Nucleus accumbens (tissue), 56 donors: Measurements from ENCODE around the gene MYH14.

Source experiments
- DNase-seq, 56 donors: peaks; one replicate each; lab custom pipeline; 2025; lab: John Stamatoyannopoulos, UW

The MYH14 gene

GRCh38 chr19:50192463-50193211, 10.8 kb upstream of the MYH14 start:
- no peak for DNase-seq

DNA sequence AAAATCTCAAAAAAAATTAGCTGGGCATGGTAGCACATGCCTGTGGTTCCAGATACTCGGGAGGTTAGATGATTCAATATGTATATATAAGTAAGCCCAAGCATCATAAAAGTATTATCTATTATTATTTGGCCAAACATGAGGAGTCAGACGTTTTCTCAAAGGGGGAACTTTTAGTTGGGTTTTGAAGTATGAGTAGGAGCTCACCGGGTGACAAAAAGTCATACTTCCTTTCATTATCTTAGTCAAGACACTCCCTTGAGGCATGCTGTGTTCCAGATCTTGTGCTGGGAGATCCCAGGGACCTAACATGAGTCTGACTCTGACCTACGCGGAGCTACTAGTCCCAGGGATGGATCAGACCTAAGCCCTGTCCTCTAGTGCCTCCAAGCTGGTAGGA, 8.2 kb upstream of the MYH14 start:
- DNase-seq: no peak

DNA sequence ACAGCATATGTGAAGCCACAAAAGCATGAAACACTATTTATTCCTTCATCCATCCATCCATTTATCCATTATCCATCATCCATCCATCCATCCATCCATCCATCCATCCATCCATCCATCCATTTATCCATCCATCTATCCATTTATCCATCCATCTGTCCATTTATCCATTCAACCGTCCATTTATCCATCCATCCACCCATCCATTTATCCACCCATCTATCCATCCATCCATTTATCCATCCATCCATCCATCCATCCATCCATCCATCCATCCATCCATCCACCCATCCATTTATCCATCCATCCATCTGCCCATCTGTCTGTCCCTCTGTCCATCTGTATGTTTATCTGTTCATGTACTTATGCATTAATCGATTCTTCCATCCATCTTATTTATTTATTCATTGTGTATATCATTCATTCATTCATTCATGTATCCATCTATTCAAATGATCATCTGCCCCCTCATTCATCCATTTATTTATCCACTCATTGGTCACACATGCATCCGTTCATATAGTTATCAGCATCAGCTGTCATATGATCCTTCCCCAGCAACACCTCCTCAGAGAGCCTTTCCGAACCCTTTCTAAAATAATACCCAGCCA, 7.0 kb upstream of the MYH14 start:
- DNase-seq: no peak

DNA sequence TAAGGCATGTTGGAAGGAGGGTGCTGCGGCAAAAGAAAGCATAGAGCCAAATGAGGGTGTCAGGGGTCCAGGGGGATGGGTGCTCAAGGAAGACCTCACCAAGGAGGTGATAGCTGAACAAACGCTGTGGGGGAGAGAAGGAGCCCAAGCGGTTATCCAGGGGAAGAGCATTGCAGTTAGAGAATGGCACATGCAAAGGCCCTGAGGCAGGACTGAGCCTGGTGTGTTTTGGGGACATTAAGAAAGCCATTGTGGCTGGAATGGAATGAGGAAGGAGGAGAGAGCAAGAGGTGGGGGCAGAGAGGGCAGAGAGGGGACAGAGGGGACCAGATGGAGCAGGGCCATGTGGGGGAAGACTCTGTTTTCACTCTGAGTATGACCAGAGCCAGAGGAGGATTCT, 6.1 kb upstream of the MYH14 start:
- no peak for DNase-seq

DNA sequence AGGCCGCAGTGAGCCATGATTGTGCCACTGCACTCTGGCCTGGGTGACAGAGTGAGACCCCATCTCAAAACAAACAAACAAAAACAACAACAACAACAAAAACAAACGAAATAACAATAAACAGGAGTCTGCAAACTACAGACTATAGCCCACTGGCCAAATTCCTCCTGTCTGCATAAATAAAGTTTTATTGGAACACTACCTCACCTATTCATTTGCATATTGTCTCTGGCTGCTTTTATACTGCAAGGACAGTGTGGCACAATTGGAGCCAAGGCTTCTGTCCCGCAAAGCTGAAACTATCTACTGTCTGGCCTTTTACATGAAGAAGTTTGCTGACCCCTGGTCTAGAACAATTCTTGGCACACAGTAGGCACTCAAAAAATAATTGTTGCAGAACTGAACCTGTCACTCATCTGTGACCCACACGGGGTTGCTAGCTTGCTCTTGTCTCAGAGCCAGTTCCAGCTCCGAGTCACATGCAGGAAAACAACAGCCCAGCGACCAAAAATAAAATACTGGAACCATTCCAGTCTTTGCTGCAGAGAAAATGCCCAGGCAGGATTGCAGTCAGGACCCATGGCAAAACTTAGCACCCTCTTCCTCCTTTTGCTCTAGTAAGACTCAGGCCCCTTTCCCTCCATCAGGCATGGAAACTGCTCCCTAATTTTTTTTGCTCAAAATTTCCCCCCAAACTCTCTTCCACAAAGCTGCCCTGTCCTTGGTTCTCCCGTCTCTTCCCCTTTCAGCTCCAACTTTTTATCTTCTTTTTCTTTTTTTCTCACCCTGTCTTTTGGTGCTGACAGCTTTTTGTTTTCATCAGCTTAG, 4.8 kb upstream of the MYH14 start:
- DNase-seq: peak in 9 of 56 donors; percentile 3 to 47 (median 10)

- DNase-seq: peak in 2 of 56 donors; percentile 5 to 9
Measured at GRCh38 chr19:50199259-50199555, 4.2 kb upstream of the MYH14 start.

- peak in 9 of 56 donors; percentile 7 to 24 (median 16) for DNase-seq
Measured at GRCh38 chr19:50202386-50202785, 1.0 kb upstream of the MYH14 start.

DNA sequence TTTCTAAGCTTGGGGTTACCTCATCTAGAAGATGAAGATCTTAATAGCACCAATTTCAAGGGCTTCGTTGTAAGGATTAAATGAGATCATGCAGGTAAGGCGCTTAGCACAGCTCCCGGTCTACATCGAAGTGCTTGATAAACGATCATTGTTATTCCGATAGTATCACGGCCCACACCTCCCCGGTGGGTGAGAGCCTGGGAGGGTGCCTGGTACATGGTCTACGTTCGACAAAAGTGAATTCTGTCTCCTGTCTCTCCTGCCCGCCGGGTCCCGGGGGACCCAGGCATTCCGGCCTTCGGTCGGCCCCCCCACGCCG, 501 bp upstream of the MYH14 start:
- DNase-seq: no peak

DNA sequence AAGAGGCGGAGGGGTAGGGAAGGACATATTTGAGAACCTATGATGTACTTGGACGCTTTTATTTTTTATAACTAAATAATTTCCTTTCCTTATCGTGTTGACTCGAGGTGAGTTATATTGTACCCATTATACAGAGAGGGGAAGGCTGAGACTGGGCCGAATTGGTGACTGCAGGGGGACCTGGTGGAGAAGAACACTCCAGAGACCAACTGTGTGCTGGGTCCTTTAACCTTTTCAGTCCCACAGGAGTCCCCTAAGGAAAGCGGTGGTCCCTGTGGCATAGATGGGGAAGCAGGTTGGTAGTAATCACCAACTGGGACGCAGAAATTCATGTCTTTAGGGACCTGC, 633 bp downstream of the MYH14 start:
- no peak for DNase-seq

GRCh38 chr19:50204811-50205675, 1.6 kb downstream of the MYH14 start:
- peak in 19 of 56 donors; percentile 6 to 74 (median 20) for DNase-seq

- no peak for DNase-seq
Measured at GRCh38 chr19:50205681-50206138, 2.3 kb downstream of the MYH14 start.

DNA sequence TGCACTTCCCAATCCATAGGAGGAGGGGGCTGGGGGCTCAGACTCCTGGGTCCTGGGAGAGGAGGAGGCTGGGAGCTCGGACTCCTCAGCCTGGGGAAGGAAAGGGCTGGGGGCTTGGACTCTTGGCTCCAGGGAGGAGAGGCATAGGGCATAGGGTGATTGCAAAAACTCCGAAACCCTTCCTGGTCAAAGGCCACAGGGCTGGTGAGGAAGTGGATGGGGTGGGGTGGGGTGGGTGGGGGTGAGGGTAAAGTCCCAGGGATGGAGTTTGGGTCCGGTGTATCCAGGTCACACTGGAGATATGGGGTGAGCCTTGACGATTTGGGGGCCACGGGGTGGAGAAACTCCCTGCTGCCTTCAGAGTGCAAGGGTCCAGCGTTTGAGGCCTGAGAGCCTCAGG, 2.8 kb downstream of the MYH14 start:
- no peak for DNase-seq

GRCh38 chr19:50207730-50208129, 4.3 kb downstream of the MYH14 start:
- no peak for DNase-seq

DNA sequence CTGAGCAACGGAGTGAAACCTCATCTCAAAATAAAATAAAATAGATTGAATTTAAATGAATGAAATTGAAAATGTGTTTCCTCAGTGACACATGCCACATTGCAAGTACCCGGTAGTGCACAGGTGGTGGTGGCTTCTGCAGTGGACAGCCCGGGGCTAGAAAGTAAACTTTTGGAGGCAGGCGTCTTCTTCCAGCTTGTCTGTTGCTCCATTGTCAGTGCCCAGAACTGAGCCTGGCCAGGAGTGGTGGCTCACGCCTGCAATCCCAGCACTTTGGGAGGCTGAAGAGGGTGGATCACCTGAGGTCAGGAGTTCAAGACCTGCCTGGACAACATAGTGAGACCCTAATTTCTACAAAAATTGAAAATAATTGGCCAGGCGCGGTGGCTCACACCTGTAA, 5.7 kb downstream of the MYH14 start:
- no peak for DNase-seq

GRCh38 chr19:50210425-50210824, 7.0 kb downstream of the MYH14 start:
- no peak for DNase-seq

GRCh38 chr19:50213925-50214324, 10.5 kb downstream of the MYH14 start:
- DNase-seq: no peak

GRCh38 chr19:50214699-50215543, 11.5 kb downstream of the MYH14 start:
- no peak for DNase-seq

- no peak for DNase-seq
Measured at GRCh38 chr19:50215820-50216219, 12.4 kb downstream of the MYH14 start.

GRCh38 chr19:50221087-50221486, 17.7 kb downstream of the MYH14 start:
- no peak for DNase-seq
